HS-27A (cell line): Measurements from ENCODE around the gene SPATA31C1.
"Not testable (repeated sequence)": the region's sequence is repeated elsewhere in the genome, so short reads cannot be mapped to it uniquely, and the experiment has no call there.

Experiments
- DNase-seq: peaks from one replicate; pipeline ENCODE4 v3.0.0-alpha.2; 2012; ENCODE audit warnings: low read depth, missing footprints

Gene SPATA31C1

GRCh38 chr9:87886933-87887505, 30.7 kb upstream of the SPATA31C1 start:
- DNase-seq, result no peak

GRCh38 chr9:87887661-87888480, 29.9 kb upstream of the SPATA31C1 start:
- DNase-seq, result no peak

- no peak for DNase-seq
Observed at GRCh38 chr9:87888501-87888900, 29.3 kb upstream of the SPATA31C1 start.

DNA sequence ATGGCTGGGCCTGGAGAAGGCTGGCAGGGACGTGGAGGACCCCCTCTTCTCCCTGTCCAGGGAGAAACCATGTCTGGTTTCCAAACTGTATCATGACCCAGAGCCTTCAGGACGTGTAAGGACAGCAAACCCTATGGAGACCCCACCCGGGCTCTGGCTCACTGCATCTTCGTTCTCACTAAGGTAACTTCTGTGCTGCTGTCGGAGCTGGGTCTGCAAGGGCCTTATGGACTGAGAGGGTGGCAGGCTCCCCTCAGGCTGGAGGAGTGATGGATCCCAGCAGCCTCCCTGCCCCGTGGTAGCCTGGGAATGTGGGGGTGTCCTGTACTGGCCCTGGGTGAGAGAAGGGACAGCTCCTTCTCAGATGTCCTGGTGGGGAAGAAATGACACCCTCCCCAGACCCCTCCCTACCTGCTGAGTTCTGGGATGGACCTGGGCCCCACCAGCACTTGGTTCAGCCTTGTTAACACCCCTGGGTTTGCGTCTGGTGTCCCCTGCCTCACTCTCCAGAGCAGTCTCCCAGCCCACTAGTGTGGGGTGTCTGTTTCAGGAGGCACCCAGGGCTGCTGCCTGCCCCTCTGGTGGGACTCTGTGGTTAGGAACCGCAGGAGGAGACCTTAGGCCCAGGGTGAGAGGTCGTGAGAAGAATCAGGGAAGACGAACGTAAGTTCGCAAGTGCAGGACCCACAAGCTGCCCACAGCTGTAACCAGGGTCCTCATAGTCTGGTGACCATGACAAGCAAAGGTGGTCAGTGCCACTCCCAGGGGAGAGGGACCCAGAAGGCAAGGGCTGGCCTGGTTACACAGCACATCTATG, 28.5 kb upstream of the SPATA31C1 start:
- DNase-seq, result no peak

- no peak for DNase-seq
Observed at GRCh38 chr9:87889882-87890252, 27.9 kb upstream of the SPATA31C1 start.

GRCh38 chr9:87890837-87891236, 26.9 kb upstream of the SPATA31C1 start:
- DNase-seq, result no peak

DNA sequence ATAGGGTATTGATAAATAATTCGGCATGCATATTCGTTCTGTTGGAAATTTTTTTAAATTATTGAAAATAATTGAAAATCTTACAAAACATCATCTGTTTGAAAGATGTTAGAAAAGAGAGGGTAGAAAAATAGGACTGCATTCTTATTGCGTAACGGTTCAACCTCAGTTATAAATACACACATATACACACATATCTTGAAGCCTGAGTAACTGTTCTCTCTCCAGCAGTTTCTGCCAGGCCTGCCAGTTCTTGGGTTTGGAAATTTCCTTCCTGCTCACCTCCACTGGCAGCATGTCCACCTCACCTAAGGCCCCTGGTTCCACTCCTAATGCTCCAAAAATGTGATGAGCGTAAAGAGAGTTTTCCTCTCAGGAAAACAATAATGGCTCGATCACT, 26.0 kb upstream of the SPATA31C1 start:
- no peak for DNase-seq

DNA sequence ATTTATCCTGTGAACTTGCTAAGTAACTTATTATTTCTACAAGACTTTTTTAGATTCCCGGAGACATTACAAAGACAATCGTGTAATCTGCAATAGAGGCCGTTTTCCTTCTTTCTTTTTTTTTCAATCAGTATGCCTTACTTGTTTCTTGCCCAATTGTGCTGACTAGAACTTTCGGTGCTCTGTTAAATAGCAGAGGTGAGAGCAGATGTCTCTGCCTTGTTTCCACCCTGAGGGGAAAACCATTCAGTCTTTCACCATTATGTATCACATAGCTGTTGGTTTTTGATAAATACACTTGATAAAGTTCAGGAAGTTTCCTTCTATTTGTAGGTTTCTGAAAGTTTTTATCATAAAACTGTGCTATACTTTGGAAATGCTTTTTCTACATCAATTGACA, 24.8 kb upstream of the SPATA31C1 start:
- DNase-seq, result no peak

- DNase-seq, result no peak
Observed at GRCh38 chr9:87894998-87895625, 22.6 kb upstream of the SPATA31C1 start.

GRCh38 chr9:87896891-87897290, 20.9 kb upstream of the SPATA31C1 start:
- DNase-seq, result no peak

DNA sequence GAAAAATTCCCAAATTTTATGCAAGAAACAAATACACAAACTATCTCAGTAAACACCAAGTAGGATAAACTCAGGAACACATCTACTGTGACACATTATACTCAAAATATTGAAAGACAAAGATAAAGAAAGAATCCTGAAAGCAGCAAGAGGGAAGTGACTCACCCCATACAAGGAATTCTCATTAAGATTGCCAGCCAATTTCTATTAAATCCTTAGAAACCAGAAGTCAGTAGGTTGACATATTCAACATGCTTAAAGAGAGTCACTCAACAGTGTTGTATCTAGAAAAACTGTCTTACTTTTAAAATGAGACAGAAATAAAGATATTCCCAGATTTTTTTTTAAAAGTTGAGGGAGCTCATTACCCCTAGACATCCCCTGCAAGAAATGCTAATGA, 19.6 kb upstream of the SPATA31C1 start:
- DNase-seq, result no peak

- not testable (repeated sequence) for DNase-seq
Observed at GRCh38 chr9:87902371-87902770, 15.4 kb upstream of the SPATA31C1 start.

- DNase-seq, result no peak
Observed at GRCh38 chr9:87909310-87910041, 8.3 kb upstream of the SPATA31C1 start.

DNA sequence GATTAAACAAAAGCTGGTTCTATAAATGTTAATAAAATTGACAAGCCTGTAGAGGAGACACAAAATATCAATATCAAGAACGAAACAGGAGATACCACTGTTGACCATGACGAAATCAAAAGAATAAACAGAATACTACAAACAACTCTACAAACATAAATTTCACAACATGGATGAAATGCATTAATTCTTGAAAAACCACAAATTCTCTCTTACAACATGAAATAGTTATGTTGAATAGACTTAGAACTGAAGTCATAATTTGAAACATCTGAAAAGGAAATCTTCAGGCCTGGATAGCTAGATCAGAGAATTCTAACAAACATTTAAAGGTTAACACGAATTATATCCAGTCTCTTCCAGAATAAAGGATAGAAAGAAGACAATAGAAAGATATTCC, 6.9 kb upstream of the SPATA31C1 start:
- DNase-seq, result no peak

GRCh38 chr9:87919013-87919412, 1.3 kb downstream of the SPATA31C1 start:
- not testable (repeated sequence) for DNase-seq

DNA sequence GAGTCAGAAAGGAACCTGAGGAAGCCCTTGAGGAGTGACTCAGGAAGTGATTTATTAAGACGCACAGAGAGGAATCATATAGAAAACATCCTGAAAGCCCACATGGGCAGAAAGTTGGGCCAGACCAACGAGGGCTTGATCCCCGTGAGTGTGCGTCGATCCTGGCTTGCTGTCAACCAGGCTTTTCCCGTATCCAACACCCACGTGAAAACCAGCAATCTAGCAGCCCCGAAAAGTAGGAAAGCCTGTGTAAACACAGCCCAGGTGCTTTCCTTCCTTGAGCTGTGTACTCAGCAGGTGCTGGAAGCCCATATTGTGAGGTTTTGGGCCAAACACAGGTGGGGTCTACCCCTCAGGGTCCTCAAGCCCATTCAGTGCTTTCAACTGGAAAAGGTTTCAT, 3.8 kb downstream of the SPATA31C1 start:
- DNase-seq, result not testable (repeated sequence)

DNA sequence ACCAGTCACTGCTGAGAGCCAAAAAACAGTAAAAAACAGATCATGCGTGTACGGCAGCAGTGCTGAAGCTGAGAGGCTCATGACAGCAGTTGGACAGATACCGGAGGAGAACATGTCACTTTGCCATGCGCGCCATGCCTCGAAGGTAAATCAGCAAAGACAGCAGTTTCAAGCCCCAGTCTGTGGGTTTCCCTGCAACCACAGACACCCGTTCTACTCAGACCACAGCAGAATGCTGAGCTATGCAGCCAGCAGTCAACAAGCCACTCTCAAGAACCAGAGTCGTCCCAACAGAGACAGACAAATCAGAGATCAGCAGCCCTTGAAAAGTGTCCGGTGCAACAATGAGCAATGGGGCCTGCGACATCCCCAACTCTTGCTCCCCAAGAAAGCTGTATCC, 5.2 kb downstream of the SPATA31C1 start:
- not testable (repeated sequence) for DNase-seq

- not testable (repeated sequence) for DNase-seq
Observed at GRCh38 chr9:87924851-87925250, 7.1 kb downstream of the SPATA31C1 start.

DNA sequence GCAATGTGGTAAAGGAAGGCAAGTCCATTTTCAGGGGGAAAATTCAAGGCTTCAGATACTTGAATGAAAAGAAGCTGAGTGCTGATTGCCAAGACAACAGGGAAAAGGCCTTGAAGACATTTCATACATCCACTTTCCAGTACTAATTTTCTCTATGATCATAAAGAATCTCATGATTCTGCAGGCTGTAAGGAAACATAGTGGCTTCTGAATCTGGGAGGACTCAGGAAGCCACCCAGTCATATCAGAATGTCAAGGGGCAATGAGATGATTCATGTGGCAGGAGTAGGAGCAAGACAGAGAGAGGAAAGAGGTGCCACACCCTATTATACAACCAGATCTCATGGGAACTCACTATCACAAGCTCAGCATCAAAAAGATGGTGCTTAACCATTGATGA, 11.4 kb downstream of the SPATA31C1 start:
- not testable (repeated sequence) for DNase-seq

DNA sequence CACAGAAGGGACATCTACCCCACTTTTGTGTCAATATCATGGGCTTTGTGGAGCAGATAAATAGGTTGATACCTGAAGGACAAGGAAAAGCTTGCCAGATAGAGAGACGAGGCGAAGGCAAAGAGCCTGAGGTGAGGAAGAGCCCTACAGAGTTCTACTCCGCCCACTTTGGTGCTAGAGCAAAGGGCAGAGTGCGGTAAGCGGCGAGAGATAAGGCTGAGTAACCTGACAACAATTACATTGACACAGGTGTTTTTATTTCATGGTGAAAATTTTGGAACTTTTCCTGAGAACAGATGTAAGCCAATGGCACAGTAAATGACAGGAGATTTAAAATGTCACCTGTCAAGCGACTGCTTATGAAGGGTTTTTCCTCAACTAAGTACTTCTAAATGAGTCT, 16.7 kb downstream of the SPATA31C1 start:
- DNase-seq, result not testable (repeated sequence)

DNA sequence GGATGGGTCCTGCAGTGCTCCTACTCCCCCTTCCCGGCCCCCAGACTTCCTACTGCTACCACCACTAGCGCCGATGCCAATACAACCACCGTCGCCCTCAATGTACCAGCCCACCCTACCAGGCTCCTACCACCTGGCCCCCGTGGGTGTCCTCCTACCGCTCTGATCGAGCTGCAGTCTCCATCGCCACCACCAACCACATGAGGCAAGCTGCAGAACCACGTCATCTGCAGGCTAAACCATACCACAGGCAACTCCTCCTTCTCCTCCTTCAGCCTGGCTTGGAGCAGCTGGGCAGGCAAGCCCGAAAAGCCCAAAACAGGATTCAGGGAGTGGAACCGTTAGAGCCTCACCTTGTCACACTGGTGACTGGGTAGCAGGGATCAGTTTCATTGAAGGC, 19.6 kb downstream of the SPATA31C1 start:
- DNase-seq, result not testable (repeated sequence)

DNA sequence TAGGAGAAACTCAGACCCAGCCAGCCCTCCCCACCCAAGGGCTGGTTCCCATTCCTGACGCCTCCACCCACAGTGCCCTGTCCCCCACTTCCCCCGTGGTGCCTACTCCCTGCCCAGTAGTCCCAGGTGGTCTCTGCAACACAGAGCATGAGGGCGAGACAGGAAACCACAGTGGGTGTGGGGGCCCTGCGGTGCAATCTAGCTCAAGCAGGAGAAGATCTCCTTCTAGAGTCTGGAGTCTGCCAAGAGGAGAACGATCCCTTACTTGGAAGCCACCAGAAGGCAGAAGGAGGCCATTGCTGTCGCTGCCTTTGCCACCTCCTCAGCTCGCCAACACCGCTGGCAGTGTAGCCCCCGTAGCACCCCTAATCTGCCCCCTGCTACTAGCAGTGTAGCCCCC, 20.2 kb downstream of the SPATA31C1 start:
- not testable (repeated sequence) for DNase-seq
